Endodermal cell (in vitro differentiated cells): ENCODE results near the gene PLEKHD1. TPM values are rescaled to one million over a fixed set of nuclear protein-coding genes. Genes with fewer than 3 reads are reported as not detected.

Experiments
- DNase-seq: peaks from one replicate; pipeline ENCODE4 v3.0.0-alpha.2; 2017
- H3K27ac ChIP-seq: 2 replicates; pipeline ENCODE4 v1.5.1; 2013; ENCODE audit warnings: mild to moderate bottlenecking, low read depth, low read length, moderate library complexity
- H3K27me3 ChIP-seq: 2 replicates; pipeline ENCODE4 v1.6.1; 2013; ENCODE audit warnings: mild to moderate bottlenecking, low read length, moderate library complexity; ENCODE audit not compliant: insufficient read depth, control insufficient read depth, poor library complexity, severe bottlenecking
- H3K36me3 ChIP-seq: 2 replicates; pipeline ENCODE4 v1.7.0; 2013; ENCODE audit warnings: mild to moderate bottlenecking, low read length, moderate library complexity; ENCODE audit not compliant: control insufficient read depth, insufficient read depth
- H3K4me1 ChIP-seq: one replicate; pipeline ENCODE4 v1.7.0; 2013; ENCODE audit warnings: low read length; ENCODE audit not compliant: control insufficient read depth, insufficient read depth
- H3K4me3 ChIP-seq: 2 replicates; pipeline ENCODE4 v1.5.1; 2013; ENCODE audit warnings: mild to moderate bottlenecking, low read length, moderate library complexity
- H3K9ac ChIP-seq: 2 replicates; pipeline ENCODE4 v1.6.1; 2013; ENCODE audit warnings: mild to moderate bottlenecking, low read length, moderate library complexity; ENCODE audit not compliant: poor library complexity, severe bottlenecking; ENCODE audit errors: extremely low read depth
- H3K9me3 ChIP-seq: 2 replicates; pipeline ENCODE4 v1.6.1; 2013; ENCODE audit warnings: mild to moderate bottlenecking, low read length, moderate library complexity; ENCODE audit not compliant: control insufficient read depth
- H3K27ac Mint-ChIP-seq: 2 replicates; pipeline ENCODE4 v1.8.0; 2020; ENCODE audit warnings: mixed read lengths
- H3K27me3 Mint-ChIP-seq: 2 replicates; pipeline ENCODE4 v1.8.0; 2021; ENCODE audit warnings: mild to moderate bottlenecking, mixed read lengths; ENCODE audit not compliant: insufficient read depth
- H3K36me3 Mint-ChIP-seq: 2 replicates; pipeline ENCODE4 v1.8.0; 2020; ENCODE audit warnings: low read depth, mixed read lengths
- H3K4me1 Mint-ChIP-seq: 2 replicates; pipeline ENCODE4 v1.8.0; 2020; ENCODE audit warnings: mixed read lengths
- H3K4me3 Mint-ChIP-seq: 2 replicates; pipeline ENCODE4 v1.8.0; 2020; ENCODE audit warnings: mild to moderate bottlenecking, moderate library complexity, mixed read lengths
- H3K9me3 Mint-ChIP-seq: 2 replicates; pipeline ENCODE4 v1.8.0; 2020; ENCODE audit warnings: mild to moderate bottlenecking, mixed read lengths
- WGBS, 2 experiments: methylation state at CpG; one replicate each; pipeline versions ENCODE4 v1.1.5 to v1.1.7; 2013; ENCODE audit warnings: missing lambda C conversion rate in 2 of 2, mixed read lengths in 1 of 2; ENCODE audit not compliant: insufficient coverage in 1 of 2, insufficient read length in 1 of 2; 5-methylcytosine and 5-hydroxymethylcytosine counted together
- total RNA-seq, 2 donors: library from RNA; stranded (reverse); fragmentation: NEBNext Ultra II Directional in 1 of 2; extraction: Animal tissue kit (Norgen Biotek cat#: 25700) in 1 of 2; gene quantifications; 2 replicates in 1 of 2; 3 replicates in 1 of 2; pipeline ENCODE4 v1.2.1, GENCODE V29; 2021
- TF ChIP-seq, protein P1 (sequence below): fragments of 200-600 bp; sonication (generic); conservative IDR thresholded peaks from 2 replicates; pipeline ENCODE4 v1.5.0; 2021; ENCODE audit warnings: antibody characterized with exemption, mild to moderate bottlenecking

The PLEKHD1 gene
- total RNA-seq, 2 donors from 2014 or later: 0.11 TPM

DNA sequence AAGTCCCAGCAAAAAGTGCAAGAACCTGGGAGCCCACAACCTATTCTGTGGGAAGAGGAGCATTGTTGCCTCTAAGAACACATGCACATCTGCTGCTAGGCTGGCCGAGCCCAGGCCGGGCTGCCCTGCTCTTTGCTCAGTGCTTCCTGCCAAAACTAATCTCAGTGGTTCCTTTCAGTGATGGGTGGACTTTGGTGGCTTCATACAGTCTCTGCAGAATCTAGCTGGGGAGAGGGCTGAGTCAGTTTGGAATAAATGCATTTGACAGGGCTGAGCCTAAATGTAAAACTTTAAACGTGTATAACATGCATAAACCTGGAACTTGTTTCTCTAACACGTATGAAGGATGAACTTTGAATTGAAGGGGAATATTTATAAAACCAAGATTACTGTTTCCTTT is 45.6 kb downstream of the PLEKHD1 start:
- no peaks in the 10 kb centered on the region for H3K27me3 ChIP-seq
- H3K27ac Mint-ChIP-seq: no peak overlapping the region
- no peaks in the 10 kb centered on the region for H3K36me3 ChIP-seq
- DNase-seq: no peak
- no peak overlapping the region for H3K4me3 Mint-ChIP-seq
- no peak overlapping the region for H3K27ac ChIP-seq
- H3K4me3 ChIP-seq: no peak overlapping the region
- H3K9me3 Mint-ChIP-seq: no peaks in the 10 kb centered on the region
- H3K9ac ChIP-seq: no peak overlapping the region
- WGBS, 2 experiments: 86 to 92% methylated on average over 1 to 4 of the region's 4 CpGs
- TF ChIP-seq, protein P1, sequence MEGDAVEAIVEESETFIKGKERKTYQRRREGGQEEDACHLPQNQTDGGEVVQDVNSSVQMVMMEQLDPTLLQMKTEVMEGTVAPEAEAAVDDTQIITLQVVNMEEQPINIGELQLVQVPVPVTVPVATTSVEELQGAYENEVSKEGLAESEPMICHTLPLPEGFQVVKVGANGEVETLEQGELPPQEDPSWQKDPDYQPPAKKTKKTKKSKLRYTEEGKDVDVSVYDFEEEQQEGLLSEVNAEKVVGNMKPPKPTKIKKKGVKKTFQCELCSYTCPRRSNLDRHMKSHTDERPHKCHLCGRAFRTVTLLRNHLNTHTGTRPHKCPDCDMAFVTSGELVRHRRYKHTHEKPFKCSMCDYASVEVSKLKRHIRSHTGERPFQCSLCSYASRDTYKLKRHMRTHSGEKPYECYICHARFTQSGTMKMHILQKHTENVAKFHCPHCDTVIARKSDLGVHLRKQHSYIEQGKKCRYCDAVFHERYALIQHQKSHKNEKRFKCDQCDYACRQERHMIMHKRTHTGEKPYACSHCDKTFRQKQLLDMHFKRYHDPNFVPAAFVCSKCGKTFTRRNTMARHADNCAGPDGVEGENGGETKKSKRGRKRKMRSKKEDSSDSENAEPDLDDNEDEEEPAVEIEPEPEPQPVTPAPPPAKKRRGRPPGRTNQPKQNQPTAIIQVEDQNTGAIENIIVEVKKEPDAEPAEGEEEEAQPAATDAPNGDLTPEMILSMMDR: no peak
- no peaks in the 10 kb centered on the region for H3K9me3 ChIP-seq
- H3K36me3 Mint-ChIP-seq: no peaks in the 10 kb centered on the region
- peaks cover 22% of the 10 kb centered on the region for H3K4me1 Mint-ChIP-seq
- H3K4me1 ChIP-seq: peaks cover 10% of the 10 kb centered on the region
- peaks cover 14% of the 10 kb centered on the region for H3K27me3 Mint-ChIP-seq

DNA sequence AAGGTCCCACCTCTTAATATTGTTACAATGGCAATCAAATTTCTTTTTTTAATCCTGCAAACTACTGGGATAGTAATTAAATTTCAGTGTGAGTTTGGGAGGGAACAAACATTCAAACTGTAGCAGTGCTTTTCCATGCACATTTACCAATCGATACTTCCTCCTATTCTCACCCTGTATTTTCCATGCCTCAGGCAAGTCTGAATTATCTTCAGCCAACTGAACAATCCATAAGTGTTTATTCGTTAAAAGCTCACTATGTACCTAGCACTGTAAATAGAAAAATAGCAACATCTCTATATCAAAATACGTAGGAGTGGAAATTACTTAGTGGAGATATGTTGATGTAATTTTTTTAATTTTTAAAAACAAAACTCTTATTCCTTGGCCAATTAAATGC is 46.6 kb downstream of the PLEKHD1 start:
- Histone ChIP-seq H3K4me1 (peaks cover 10% of the 10 kb centered on the region), H3K9ac (no peak overlapping the region), H3K36me3 (no peaks in the 10 kb centered on the region), H3K4me3 (no peak overlapping the region), H3K27ac (no peak overlapping the region), H3K27me3 (no peaks in the 10 kb centered on the region), H3K9me3 (no peaks in the 10 kb centered on the region)
- peaks cover 22% of the 10 kb centered on the region for H3K4me1 Mint-ChIP-seq
- peaks cover 6% of the 10 kb centered on the region for H3K27me3 Mint-ChIP-seq
- TF ChIP-seq, protein P1: no peak
- H3K36me3 Mint-ChIP-seq: no peaks in the 10 kb centered on the region
- H3K4me3 Mint-ChIP-seq: no peak overlapping the region
- no peak for DNase-seq
- no peaks in the 10 kb centered on the region for H3K9me3 Mint-ChIP-seq
- WGBS, 2 experiments: 98% methylated on average over 2 of the region's 3 CpGs; no CpG with 5 or more reads in 1 of the 2 experiments
- H3K27ac Mint-ChIP-seq: no peak overlapping the region

GRCh38 chr14:69532561-69533340 is 48.2 kb downstream of the PLEKHD1 start:
- no peak overlapping the region for H3K4me3 Mint-ChIP-seq
- H3K27me3 Mint-ChIP-seq: peaks cover 3% of the 10 kb centered on the region
- H3K9ac ChIP-seq: no peak overlapping the region
- H3K27ac ChIP-seq: no peak overlapping the region
- H3K27ac Mint-ChIP-seq: no peak overlapping the region
- peaks cover 10% of the 10 kb centered on the region for H3K4me1 ChIP-seq
- H3K4me1 Mint-ChIP-seq: peaks cover 22% of the 10 kb centered on the region
- TF ChIP-seq, protein P1: no peak
- H3K27me3 ChIP-seq: no peaks in the 10 kb centered on the region
- no peaks in the 10 kb centered on the region for H3K9me3 ChIP-seq
- H3K36me3 ChIP-seq: no peaks in the 10 kb centered on the region
- DNase-seq: no peak
- H3K9me3 Mint-ChIP-seq: peaks cover 4% of the 10 kb centered on the region
- WGBS, 2 experiments: 83% methylated on average over 3 of the region's 3 CpGs; no CpG with 5 or more reads in 1 of the 2 experiments
- H3K4me3 ChIP-seq: no peak overlapping the region
- H3K36me3 Mint-ChIP-seq: no peaks in the 10 kb centered on the region
